Cardiac muscle cell (in vitro differentiated cells and primary cell): Measurements from ENCODE around the gene PACSIN2. TPM values are rescaled to one million over a fixed set of nuclear protein-coding genes. Genes with fewer than 3 reads are reported as not detected.

Source experiments
- DNase-seq, 2 donors: peaks; one replicate each; pipeline versions ENCODE4 v3.0.0 to v3.0.0-alpha.2; 2010 to 2017; ENCODE audit warnings: low read depth in 1 of 2, low spot score in 1 of 2
- H3K27ac ChIP-seq: fragments of 200-600 bp; sonication (generic); 2 replicates; pipeline ENCODE4 v1.5.1; 2016
- H3K27me3 ChIP-seq: fragments of 200-600 bp; sonication (generic); 2 replicates; pipeline ENCODE4 v1.6.0; 2016; ENCODE audit warnings: control low read depth
- H3K36me3 ChIP-seq: fragments of 200-600 bp; sonication (generic); 2 replicates; pipeline ENCODE4 v1.5.1; 2016; ENCODE audit warnings: control low read depth
- H3K4me1 ChIP-seq: fragments of 200-600 bp; sonication (generic); 2 replicates; pipeline ENCODE4 v1.8.1; 2017; ENCODE audit warnings: low read depth, mild to moderate bottlenecking, mixed run types
- H3K4me3 ChIP-seq: fragments of 200-600 bp; sonication (generic); 2 replicates; pipeline ENCODE4 v1.5.1; 2016; ENCODE audit warnings: mild to moderate bottlenecking
- H3K9me3 ChIP-seq: fragments of 200-600 bp; sonication (generic); 2 replicates; pipeline ENCODE4 v1.5.1; 2017; ENCODE audit warnings: low read depth, mild to moderate bottlenecking, control low read depth
- CTCF ChIP-seq: IDR thresholded peaks from 2 replicates; pipeline ENCODE4 v1.5.1; 2012; ENCODE audit warnings: low read depth, mild to moderate bottlenecking, low read length
- polyA plus RNA-seq: library from polyadenylated mRNA; unstranded; fragments of >200 nt; fragmentation: Nextera tagmentation; extraction: Ambion mirVana; gene quantifications from 2 replicates; pipeline ENCODE4 v1.2.1, GENCODE V29; 2016
- total RNA-seq: library from RNA; depleted of rRNA; stranded (reverse); fragments of >200 nt; gene quantifications from 2 replicates; pipeline ENCODE4 v1.2.3, GENCODE V29; 2016

The PACSIN2 gene
- total and polyA plus RNA-seq, 2 experiments from 2014 or later, result 67.7 to 70.5 TPM

- Histone ChIP-seq H3K27me3 (no peaks in the 10 kb centered on the region), H3K4me1 (peaks cover 18% of the 10 kb centered on the region), H3K4me3 (no peak overlapping the region), H3K9me3 (no peaks in the 10 kb centered on the region), H3K36me3 (no peaks in the 10 kb centered on the region), H3K27ac (no peak overlapping the region)
- TF ChIP-seq CTCF, result no peak
- peak in 1 of 2 donors; percentile 40 for DNase-seq
These were observed 83.3 kb downstream of the PACSIN2 start for GRCh38 chr22:42931421-42932196.

- Histone ChIP-seq H3K27me3 (no peaks in the 10 kb centered on the region), H3K27ac (no peak overlapping the region), H3K4me1 (peaks cover 18% of the 10 kb centered on the region)
These were observed 84.0 kb downstream of the PACSIN2 start for GRCh38 chr22:42930810-42931420.

GRCh38 chr22:42929838-42930155 lies 85.2 kb downstream of the PACSIN2 start:
- Histone ChIP-seq H3K4me1 (peaks cover 18% of the 10 kb centered on the region), H3K4me3 (no peak overlapping the region), H3K36me3 (no peaks in the 10 kb centered on the region), H3K27ac (no peak overlapping the region), H3K27me3 (no peaks in the 10 kb centered on the region), H3K9me3 (no peaks in the 10 kb centered on the region)
- TF ChIP-seq CTCF, result no peak
- no peak for DNase-seq

More at GRCh38 chr22:42930810-42931420, 84.0 kb downstream of the PACSIN2 start:
- TF ChIP-seq CTCF, result no peak
- no peak for DNase-seq
- no peaks in the 10 kb centered on the region for H3K9me3 ChIP-seq
- H3K36me3 ChIP-seq, result no peaks in the 10 kb centered on the region
- H3K4me3 ChIP-seq, result no peak overlapping the region

- peaks cover 17% of the 10 kb centered on the region for H3K4me1 ChIP-seq
- no peak for TF ChIP-seq CTCF
- no peaks in the 10 kb centered on the region for H3K36me3 ChIP-seq
- no peaks in the 10 kb centered on the region for H3K9me3 ChIP-seq
- DNase-seq, result peak in 1 of 2 donors; percentile 43
- no peak overlapping the region for H3K27ac ChIP-seq
- H3K27me3 ChIP-seq, result no peaks in the 10 kb centered on the region
- H3K4me3 ChIP-seq, result no peak overlapping the region
These were observed 85.7 kb downstream of the PACSIN2 start for GRCh38 chr22:42928969-42929837.

GRCh38 chr22:42927966-42928365 lies 87.0 kb downstream of the PACSIN2 start:
- DNase-seq, result no peak
- TF ChIP-seq CTCF, result no peak
- no peak overlapping the region for H3K4me3 ChIP-seq
- H3K36me3 ChIP-seq, result no peaks in the 10 kb centered on the region
- H3K4me1 ChIP-seq, result peaks cover 6% of the 10 kb centered on the region
- no peaks in the 10 kb centered on the region for H3K27me3 ChIP-seq
- no peaks in the 10 kb centered on the region for H3K9me3 ChIP-seq
- no peak overlapping the region for H3K27ac ChIP-seq
